ENCODE data around the gene UBAC2.

DNA sequence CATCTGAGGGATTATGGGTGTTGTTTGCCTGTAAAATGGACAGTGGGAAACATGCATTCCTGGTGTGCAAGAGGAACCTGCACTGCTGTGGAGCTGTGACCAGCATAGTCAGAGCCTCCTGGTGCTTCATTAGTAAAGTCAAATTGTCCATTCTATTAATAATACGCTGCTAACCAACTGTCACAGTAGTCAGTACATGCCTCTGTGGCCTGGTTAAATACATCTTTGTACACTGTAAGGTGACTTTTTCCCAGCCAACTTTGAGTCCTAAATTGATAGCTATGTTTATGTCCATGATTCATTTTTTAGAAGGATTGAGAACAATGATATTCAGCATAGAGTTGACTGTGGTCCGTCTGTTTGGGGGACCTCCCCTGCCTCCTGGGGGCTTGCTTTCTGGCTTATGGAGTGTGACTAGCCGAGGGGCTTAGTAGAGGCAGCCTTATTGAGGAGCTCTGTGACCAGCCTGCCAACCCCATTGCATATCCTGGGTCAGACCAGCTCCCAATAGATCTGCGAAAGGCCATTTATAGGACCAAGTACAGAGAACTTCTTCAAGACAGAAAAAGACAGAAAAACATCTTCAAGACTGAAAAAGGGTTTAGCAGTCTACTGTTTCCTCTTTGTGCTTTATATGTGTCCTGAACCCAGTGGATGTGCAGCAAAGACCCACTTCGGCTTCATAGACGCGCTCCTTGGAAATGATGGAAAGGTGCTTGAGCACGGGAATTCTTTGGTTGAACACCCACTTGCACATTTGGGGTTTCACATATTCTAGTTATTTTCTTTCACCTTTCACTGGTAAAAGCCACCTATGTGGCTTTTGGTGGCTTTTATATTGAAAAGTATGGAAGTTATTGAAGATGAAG is 102.2 kb downstream of the UBAC2 start:
- TF ChIP-seq CTCF (conservative IDR thresholded peaks at IDR 0.05; ENCODE audit: low read length): no peak
- TF ChIP-seq EZH2phosphoT487 (IDR thresholded peaks at IDR 0.05; ENCODE audit: borderline replicate concordance, low read depth, low read length): no peak

All from OCI-LY7 (cell line).